ENCODE measurements around the gene RNF8.

DNA sequence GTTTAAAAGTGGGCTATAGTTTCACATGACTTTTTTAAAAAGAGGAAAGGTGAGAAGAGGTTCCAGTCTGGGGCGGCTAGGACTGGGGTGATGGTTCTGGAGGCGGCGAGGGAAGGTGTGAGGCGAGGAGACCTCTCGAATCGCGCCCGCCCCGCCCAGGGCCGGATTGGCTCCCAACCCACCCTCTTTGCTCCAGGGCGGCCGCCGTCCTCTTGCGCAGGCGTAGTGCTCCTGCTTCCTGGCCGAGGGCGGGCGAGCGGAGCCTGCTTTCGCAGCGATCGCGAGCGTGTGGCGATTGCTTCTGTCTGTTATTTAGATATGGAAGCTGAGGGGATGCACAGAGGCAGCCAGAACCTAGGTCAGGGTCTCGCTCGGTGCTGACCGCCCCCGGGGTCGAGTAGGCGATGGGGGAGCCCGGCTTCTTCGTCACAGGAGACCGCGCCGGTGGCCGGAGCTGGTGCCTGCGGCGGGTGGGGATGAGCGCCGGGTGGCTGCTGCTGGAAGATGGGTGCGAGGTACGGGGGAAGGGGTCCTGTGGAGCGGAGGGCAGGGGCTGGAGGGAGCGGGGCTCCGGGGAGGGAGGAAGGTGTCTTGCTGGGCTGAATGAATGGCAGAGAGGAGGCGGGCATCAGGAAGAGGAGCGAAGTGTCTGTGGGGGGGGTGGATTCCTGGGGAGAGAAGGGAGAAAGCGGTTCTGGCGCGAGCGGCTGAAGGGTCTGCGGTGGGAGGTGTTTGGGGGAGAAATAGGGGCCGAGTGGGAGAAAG lies at the start of gene RNF8:
- TF ChIP-seq REST (IDR thresholded peaks at IDR 0.05; ENCODE audit: insufficient replicate concordance, low read depth): peak; percentile 35
- peak; percentile 78; the same call in 1 of the 2 replicates for TF ChIP-seq POLR2AphosphoS5 (IDR thresholded peaks at IDR 0.05; ENCODE audit: low read depth)
- no peak for TF ChIP-seq GABPA (IDR thresholded peaks at IDR 0.05; ENCODE audit: low read depth)
- no peak for TF ChIP-seq CTCF (IDR thresholded peaks at IDR 0.05; ENCODE audit: insufficient read depth, low read length)
